Liver (tissue), 3 donors: ENCODE results near the gene TBC1D9B.

Experiments
- EGR1 ChIP-seq, 2 donors: IDR thresholded peaks; 2 replicates each; pipeline ENCODE4 v1.6.1; 2016 to 2018; ENCODE audit warnings: antibody characterized with exemption in 2 of 2, low read depth in 2 of 2
- HNF4A ChIP-seq, 2 donors: conservative IDR thresholded peaks; 2 replicates each; pipeline ENCODE4 v1.6.1; 2016; ENCODE audit warnings: antibody characterized with exemption in 2 of 2, mild to moderate bottlenecking in 2 of 2
- TF ChIP-seq, protein P1 (sequence below): fragments of 150-350 bp; IDR thresholded peaks from 2 replicates; pipeline ENCODE4 v1.5.1; 2017; ENCODE audit warnings: improper control_type of control experiment, low read depth, low read length; ENCODE audit not compliant: missing input control
- donor health status: healthy.
- donor health status: healthy.

DNA sequence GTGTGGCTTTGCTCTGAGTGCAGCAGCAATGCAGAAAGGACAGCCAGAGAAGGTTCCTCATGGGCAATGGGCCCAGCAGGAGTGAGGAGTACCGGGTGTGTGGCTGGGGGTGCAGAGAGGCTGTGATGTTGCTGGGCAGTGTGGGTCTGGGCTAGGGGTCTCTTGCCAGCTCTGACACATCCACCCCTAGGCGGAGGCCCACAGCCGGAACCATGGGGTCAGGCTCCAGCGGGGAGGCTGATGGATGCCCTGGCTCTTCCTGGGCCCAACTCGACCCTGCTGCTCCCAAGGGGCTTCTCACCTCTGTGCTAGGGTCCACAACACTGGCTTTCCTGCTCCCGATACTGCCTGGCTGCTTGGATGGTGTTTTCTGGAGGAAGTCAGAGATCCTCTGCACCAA is 19.9 kb downstream of the TBC1D9B start:
- TF ChIP-seq EGR1 (IDR thresholded peaks at IDR 0.05; ENCODE audit: low read depth in 2 of 2) (no peak), HNF4A (conservative IDR thresholded peaks at IDR 0.05) (no peak)
- TF ChIP-seq, protein P1, sequence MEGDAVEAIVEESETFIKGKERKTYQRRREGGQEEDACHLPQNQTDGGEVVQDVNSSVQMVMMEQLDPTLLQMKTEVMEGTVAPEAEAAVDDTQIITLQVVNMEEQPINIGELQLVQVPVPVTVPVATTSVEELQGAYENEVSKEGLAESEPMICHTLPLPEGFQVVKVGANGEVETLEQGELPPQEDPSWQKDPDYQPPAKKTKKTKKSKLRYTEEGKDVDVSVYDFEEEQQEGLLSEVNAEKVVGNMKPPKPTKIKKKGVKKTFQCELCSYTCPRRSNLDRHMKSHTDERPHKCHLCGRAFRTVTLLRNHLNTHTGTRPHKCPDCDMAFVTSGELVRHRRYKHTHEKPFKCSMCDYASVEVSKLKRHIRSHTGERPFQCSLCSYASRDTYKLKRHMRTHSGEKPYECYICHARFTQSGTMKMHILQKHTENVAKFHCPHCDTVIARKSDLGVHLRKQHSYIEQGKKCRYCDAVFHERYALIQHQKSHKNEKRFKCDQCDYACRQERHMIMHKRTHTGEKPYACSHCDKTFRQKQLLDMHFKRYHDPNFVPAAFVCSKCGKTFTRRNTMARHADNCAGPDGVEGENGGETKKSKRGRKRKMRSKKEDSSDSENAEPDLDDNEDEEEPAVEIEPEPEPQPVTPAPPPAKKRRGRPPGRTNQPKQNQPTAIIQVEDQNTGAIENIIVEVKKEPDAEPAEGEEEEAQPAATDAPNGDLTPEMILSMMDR: no peak
